ENCODE results near the gene PDS5A.

DNA sequence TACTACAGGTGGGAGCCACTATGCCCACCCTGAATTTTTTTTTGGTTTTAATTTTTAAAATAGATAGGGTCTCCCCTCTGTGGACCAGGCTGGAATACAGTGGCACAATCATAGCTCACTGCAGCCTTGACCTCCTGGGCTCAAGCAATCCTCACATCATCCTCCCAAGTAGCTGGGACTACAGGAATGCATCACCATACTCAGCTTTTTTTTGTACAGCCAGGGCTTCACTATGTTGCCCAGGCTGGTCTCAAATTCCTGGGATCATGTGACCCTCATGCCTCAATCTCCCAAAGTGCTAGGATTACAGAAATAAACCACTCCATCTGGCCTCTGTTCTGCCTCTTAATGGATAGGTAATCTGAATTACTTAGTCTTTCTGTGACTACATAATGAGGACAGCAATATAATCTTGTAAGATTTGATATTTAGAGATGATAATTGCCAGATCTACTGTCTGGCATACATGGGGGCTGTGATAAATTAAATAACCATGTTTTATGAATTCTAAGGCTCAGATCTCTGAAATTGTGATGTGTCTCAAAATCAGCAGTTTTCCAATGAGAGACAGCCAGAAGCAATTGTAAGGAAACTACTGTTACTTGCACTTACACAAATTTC is 26.7 kb downstream of the PDS5A start:
- TF ChIP-seq, protein P1, sequence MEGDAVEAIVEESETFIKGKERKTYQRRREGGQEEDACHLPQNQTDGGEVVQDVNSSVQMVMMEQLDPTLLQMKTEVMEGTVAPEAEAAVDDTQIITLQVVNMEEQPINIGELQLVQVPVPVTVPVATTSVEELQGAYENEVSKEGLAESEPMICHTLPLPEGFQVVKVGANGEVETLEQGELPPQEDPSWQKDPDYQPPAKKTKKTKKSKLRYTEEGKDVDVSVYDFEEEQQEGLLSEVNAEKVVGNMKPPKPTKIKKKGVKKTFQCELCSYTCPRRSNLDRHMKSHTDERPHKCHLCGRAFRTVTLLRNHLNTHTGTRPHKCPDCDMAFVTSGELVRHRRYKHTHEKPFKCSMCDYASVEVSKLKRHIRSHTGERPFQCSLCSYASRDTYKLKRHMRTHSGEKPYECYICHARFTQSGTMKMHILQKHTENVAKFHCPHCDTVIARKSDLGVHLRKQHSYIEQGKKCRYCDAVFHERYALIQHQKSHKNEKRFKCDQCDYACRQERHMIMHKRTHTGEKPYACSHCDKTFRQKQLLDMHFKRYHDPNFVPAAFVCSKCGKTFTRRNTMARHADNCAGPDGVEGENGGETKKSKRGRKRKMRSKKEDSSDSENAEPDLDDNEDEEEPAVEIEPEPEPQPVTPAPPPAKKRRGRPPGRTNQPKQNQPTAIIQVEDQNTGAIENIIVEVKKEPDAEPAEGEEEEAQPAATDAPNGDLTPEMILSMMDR (IDR thresholded peaks at IDR 0.05; ENCODE audit: low read depth, low read length): no peak
- no peak for TF ChIP-seq EZH2phosphoT487 (IDR thresholded peaks at IDR 0.05; ENCODE audit: low read depth)
